ENCODE data around the gene PREPL. TPM values are rescaled to one million over a fixed set of nuclear protein-coding genes. Genes with fewer than 3 reads are reported as not detected.

The PREPL gene
- polyA plus RNA-seq, 1 donor (not counting 4 experiments of a cell fraction or from before 2014, with no cell fraction given): 36.4 TPM

DNA sequence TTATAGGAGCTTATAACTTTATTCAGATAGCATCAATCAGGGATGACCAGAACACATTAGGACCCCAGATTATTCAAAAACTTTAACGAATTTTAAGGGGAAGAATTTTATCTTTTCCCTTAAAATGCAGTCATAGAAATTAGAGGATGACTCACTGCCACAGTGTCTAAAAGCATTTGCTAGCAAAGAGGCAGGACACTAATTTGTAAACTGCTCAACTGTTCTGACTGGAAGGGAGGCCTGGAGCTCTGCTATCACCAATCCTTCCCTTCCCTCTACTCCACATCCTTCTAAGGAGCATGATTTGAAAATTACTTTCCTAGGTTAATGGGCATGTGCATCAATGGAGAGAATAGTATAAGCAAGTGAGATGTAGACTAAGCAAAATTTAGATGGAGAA, 40.5 kb downstream of the PREPL start:
- dilution Hi-C loops (cut with MboI; ENCODE audit: extremely low pct_ligation_motif_present, low sequenced_read_pairs): no loop called here
- Histone ChIP-seq H3K4me2 (ENCODE audit: control insufficient read depth, extremely low read depth, insufficient read depth, low read depth, low read length) (no peak overlapping the region), H3K27me3 (ENCODE audit: control insufficient read depth, extremely low read depth, insufficient read depth, low read length) (no peaks in the 10 kb centered on the region), H3K79me2 (ENCODE audit: control insufficient read depth, insufficient read depth, low read length) (no peaks in the 10 kb centered on the region), H3K4me3 (ENCODE audit: control insufficient read depth in 2 of 3, extremely low read depth in 1 of 3, insufficient read depth in 2 of 3, low read depth in 1 of 3, low read length in 3 of 3) (no peak overlapping the region), H3K9me3 (ENCODE audit: control insufficient read depth, low read depth, low read length) (no peaks in the 10 kb centered on the region), H3K9me1 (ENCODE audit: control insufficient read depth, extremely low read depth, insufficient read depth, low read length) (no peaks in the 10 kb centered on the region), H3K9ac (ENCODE audit: control insufficient read depth, extremely low read depth, insufficient read depth, low read length) (no peak overlapping the region), H4K20me1 (ENCODE audit: control insufficient read depth, extremely low read depth, insufficient read depth, low read length) (no peaks in the 10 kb centered on the region), H3K4me1 (ENCODE audit: control insufficient read depth, extremely low read depth, insufficient read depth, low read length) (no peaks in the 10 kb centered on the region), H3K36me3 (ENCODE audit: control insufficient read depth in 2 of 2, extremely low read depth in 1 of 2, insufficient read depth in 2 of 2, low read length in 2 of 2) (peaks cover 5 to 13% of the 10 kb centered on the region in 2 experiments), H3K27ac (ENCODE audit: control insufficient read depth, insufficient read depth, low read length) (no peak overlapping the region), H2AFZ (ENCODE audit: control insufficient read depth, low read length) (no peak overlapping the region)
- no peak for DNase-seq (ENCODE audit: low read depth, low spot score)
- TF ChIP-seq, protein P1, sequence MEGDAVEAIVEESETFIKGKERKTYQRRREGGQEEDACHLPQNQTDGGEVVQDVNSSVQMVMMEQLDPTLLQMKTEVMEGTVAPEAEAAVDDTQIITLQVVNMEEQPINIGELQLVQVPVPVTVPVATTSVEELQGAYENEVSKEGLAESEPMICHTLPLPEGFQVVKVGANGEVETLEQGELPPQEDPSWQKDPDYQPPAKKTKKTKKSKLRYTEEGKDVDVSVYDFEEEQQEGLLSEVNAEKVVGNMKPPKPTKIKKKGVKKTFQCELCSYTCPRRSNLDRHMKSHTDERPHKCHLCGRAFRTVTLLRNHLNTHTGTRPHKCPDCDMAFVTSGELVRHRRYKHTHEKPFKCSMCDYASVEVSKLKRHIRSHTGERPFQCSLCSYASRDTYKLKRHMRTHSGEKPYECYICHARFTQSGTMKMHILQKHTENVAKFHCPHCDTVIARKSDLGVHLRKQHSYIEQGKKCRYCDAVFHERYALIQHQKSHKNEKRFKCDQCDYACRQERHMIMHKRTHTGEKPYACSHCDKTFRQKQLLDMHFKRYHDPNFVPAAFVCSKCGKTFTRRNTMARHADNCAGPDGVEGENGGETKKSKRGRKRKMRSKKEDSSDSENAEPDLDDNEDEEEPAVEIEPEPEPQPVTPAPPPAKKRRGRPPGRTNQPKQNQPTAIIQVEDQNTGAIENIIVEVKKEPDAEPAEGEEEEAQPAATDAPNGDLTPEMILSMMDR (optimal IDR thresholded peaks at IDR 0.05 in 1 of 3, IDR thresholded peaks at IDR 0.05 in 1 of 3, conservative IDR thresholded peaks at IDR 0.05 in 1 of 3; ENCODE audit: extremely low read depth in 1 of 3, insufficient read depth in 2 of 3, low read length in 3 of 3): no peak
- no peak for TF ChIP-seq EZH2 (IDR thresholded peaks at IDR 0.05; ENCODE audit: low read length)
- no peak for FAIRE-seq

DNA sequence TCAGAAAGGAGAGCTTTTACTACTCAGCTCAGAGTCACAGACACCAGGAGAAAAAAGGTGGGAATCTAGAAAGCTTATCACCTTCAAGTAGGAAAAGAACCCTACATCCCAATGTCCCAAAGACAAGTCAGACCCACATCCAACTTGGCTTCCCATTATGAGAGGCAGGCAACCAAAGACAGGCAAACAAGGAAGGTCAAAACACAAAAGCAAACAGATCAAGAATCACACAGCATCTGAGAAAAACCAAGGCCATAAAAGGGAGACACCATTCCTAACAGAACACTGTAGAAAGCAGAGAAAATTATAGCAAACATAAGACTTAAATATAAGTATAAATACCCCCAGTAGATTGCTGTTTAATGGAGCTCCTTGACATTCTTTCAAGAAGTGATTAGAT, 45.3 kb downstream of the PREPL start:
- dilution Hi-C loops (cut with MboI; ENCODE audit: extremely low pct_ligation_motif_present, low sequenced_read_pairs): no loop called here
- no peak for TF ChIP-seq EZH2 (IDR thresholded peaks at IDR 0.05; ENCODE audit: low read length)
- TF ChIP-seq, protein P1 (optimal IDR thresholded peaks at IDR 0.05 in 1 of 3, IDR thresholded peaks at IDR 0.05 in 1 of 3, conservative IDR thresholded peaks at IDR 0.05 in 1 of 3; ENCODE audit: extremely low read depth in 1 of 3, insufficient read depth in 2 of 3, low read length in 3 of 3): no peak
- no peaks in the 10 kb centered on the region for H3K4me1 ChIP-seq (ENCODE audit: control insufficient read depth, extremely low read depth, insufficient read depth, low read length)
- DNase-seq (ENCODE audit: low read depth, low spot score): no peak
- no peak overlapping the region for H3K4me2 ChIP-seq (ENCODE audit: control insufficient read depth, extremely low read depth, insufficient read depth, low read depth, low read length)
- H3K4me3 ChIP-seq (ENCODE audit: control insufficient read depth in 2 of 3, extremely low read depth in 1 of 3, insufficient read depth in 2 of 3, low read depth in 1 of 3, low read length in 3 of 3): no peak overlapping the region
- no peaks in the 10 kb centered on the region for H3K9me1 ChIP-seq (ENCODE audit: control insufficient read depth, extremely low read depth, insufficient read depth, low read length)
- H3K27ac ChIP-seq (ENCODE audit: control insufficient read depth, insufficient read depth, low read length): no peak overlapping the region
- peaks cover 4 to 10% of the 10 kb centered on the region in 2 experiments for H3K36me3 ChIP-seq (ENCODE audit: control insufficient read depth in 2 of 2, extremely low read depth in 1 of 2, insufficient read depth in 2 of 2, low read length in 2 of 2)
- no peaks in the 10 kb centered on the region for H3K79me2 ChIP-seq (ENCODE audit: control insufficient read depth, insufficient read depth, low read length)
- H3K9me3 ChIP-seq (ENCODE audit: control insufficient read depth, low read depth, low read length): no peaks in the 10 kb centered on the region
- H2AFZ ChIP-seq (ENCODE audit: control insufficient read depth, low read length): no peak overlapping the region
- no peaks in the 10 kb centered on the region for H3K27me3 ChIP-seq (ENCODE audit: control insufficient read depth, extremely low read depth, insufficient read depth, low read length)
- H4K20me1 ChIP-seq (ENCODE audit: control insufficient read depth, extremely low read depth, insufficient read depth, low read length): no peaks in the 10 kb centered on the region
- no peak for FAIRE-seq
- H3K9ac ChIP-seq (ENCODE audit: control insufficient read depth, extremely low read depth, insufficient read depth, low read length): no peak overlapping the region

All from keratinocyte (primary cell).